ENCODE results near the gene SF3A1.
"Not testable (repeated sequence)": the region's sequence is repeated elsewhere in the genome, so short reads cannot be mapped to it uniquely, and the experiment has no call there.

SF3A1 gene, protein sequence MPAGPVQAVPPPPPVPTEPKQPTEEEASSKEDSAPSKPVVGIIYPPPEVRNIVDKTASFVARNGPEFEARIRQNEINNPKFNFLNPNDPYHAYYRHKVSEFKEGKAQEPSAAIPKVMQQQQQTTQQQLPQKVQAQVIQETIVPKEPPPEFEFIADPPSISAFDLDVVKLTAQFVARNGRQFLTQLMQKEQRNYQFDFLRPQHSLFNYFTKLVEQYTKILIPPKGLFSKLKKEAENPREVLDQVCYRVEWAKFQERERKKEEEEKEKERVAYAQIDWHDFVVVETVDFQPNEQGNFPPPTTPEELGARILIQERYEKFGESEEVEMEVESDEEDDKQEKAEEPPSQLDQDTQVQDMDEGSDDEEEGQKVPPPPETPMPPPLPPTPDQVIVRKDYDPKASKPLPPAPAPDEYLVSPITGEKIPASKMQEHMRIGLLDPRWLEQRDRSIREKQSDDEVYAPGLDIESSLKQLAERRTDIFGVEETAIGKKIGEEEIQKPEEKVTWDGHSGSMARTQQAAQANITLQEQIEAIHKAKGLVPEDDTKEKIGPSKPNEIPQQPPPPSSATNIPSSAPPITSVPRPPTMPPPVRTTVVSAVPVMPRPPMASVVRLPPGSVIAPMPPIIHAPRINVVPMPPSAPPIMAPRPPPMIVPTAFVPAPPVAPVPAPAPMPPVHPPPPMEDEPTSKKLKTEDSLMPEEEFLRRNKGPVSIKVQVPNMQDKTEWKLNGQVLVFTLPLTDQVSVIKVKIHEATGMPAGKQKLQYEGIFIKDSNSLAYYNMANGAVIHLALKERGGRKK

DNA sequence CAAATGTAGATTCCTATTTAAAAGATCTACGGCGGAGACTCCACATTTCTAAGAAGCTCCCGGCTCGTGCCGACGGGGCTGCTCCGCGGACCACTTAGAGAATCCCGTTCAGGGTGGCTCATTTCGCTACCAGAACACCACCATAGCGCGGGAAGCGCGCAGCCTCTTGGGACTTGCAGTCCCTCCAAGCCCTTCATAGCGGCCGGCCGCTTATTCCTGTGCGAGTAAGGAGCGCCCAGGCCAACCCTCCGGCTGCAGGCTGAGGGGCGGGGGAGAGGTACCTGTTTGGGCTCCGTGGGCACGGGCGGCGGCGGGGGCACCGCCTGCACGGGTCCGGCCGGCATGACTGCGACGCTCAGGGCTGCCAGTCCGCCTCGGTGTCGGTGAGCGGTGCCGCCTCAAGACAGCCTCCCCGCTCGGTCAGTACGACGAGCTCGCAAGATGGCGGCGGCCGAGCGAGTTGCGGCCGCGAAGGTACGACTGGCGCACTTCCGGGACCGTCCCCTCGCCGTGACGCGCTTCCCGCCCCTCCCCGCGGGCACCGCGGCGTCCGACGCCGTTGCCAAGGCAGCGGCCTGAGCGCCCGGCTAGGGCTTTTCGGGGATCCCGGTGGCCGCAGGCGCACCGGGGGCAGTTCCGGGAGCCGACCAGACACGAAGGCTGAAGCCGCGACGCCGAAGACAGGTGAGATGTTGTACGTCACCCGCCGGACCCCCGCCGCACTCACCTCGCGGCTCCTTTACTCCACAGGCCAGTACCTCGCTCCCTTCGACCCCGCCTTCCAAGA, at the start of gene SF3A1, which contains the start of gene CCDC157:
TSS of gene SF3A1 (minus strand) at position 446 of the 787 bp plus-strand sequence. CDS start at position 344, 102 bp downstream.
TSS of gene CCDC157 (plus strand) at position 559 of the 787 bp plus-strand sequence. CDS start 8,994 bp downstream, outside the sequence.
- no peak for FAIRE-seq

DNA sequence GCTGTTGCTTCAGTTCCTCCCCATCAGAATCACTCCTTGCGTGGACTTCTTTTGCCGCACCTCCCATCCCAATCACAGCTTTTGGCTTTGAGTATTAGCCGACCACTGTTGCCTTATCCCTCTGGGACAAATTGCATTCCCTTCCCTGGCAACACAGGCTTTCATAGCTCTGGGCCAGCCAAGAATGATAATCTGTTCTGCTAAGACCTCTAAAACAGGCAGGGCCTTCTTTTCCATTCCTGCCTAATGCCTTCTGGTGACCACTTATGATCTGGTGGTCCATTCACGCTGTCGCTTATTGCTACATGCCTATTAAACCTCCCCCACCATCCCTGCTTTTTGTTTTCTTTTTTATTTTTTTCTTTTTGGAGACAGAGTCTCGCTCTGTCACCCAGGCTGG, 49.7 kb upstream of the SF3A1 start:
- no peak for FAIRE-seq

DNA sequence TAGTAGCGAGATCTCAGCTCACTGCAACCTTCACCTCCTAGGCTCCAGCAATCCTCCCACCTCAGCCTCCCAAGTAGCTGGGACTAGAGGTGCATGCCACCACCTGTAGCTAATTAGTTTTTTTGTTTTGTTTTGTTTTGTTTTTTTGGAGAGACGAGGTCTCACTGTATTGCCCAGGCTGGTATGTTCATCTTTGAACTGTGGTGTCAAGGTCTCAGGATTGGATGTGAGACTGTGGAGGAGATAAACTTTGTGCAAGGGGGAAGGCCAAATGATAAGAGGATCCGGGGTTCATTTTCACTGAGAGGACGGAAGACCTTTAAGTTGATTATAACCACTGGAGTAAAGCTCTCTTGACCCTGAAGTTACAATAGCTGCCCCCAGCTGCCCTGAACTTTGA, 49.0 kb upstream of the SF3A1 start:
- FAIRE-seq = no peak

DNA sequence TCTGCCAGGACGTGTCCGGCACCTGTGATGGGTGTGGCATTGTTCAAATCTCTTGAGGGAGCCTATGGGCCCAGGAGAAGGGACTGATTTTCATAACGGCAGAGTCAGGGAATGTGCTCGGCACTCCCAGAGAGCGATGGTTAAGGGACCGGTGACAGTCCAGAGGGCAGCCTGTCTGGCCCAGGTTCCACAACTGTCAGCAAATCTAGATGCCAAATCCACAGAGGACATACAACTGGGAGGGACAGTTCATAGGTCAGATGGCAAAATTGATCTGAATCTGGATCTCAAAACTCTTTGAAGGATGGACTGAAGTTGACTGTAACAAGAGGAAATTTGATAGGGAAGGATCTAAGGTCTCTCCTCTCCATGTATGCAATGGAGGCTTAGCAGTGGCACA, 47.6 kb upstream of the SF3A1 start:
- no peak for FAIRE-seq

DNA sequence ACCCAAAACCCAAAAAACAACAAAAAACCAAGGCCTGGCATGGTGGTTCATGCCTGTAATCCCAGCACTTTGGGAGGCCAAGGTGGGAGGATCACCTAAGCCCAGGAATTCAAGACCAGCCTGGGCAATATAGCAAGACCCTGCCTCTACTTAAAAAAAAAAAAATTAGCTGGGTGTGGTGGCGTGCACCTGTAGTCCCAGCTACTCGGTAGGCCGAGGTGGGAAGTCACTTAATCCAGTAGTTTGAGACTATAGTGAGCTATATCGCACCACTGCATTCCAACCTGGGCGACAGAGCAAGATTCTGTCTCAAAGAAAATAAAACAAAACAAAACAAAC, 46.0 kb upstream of the SF3A1 start:
- not testable (repeated sequence) for FAIRE-seq

DNA sequence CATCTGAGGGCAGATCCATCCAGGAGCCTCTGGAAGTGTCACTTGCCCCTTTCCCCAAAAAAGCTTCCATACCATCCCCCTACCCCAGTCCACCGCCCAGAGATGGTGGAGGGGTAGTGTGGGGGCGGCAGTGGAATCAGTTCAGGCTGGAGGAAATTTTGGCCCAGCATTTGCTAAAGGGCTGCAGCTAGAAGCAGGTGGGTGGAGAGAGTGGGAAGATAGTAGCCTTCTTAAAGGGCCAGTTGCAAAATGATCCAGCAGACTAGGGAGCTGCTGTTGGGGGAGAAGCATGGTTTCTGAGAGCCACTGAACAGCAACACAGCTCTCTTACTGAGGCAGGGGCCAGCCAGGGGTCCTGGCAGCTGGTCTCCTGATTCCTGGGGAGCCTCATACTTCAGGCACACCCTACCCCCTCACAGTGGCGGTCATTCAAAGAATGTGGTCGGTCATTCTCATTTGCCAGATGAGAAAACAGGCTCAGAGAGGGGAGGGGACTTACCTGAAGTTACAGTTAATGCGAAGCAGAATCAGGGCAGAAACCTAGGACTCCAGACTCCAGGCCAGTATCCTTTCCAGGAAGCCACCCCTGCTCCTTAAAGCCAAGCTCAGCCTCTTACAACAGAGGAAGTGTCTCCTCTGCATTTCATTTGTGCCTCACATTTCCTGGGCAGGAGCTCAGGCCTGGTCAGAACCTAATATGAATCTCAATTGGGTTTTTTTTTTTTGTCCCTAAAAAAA, 45.5 kb upstream of the SF3A1 start:
- no peak for FAIRE-seq

DNA sequence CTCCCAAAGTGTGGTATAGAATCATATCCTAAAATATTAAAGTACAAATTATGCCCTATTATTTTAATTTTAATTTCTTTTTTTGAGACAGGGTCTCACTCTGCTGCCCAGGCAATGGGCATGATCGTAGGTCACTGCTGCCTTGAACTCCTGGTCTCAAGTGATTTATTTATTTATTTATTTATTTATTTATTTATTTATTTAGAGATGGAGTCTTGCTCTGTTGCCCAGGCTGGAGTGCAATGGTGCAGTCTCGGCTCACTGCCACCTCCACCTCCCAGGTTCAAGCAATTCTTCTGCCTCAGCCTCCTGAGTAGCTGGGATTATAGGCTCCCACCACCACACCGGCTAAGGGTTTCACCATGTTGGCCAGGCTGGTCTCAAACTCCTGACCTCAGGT, 44.3 kb upstream of the SF3A1 start:
- FAIRE-seq = not testable (repeated sequence)

DNA sequence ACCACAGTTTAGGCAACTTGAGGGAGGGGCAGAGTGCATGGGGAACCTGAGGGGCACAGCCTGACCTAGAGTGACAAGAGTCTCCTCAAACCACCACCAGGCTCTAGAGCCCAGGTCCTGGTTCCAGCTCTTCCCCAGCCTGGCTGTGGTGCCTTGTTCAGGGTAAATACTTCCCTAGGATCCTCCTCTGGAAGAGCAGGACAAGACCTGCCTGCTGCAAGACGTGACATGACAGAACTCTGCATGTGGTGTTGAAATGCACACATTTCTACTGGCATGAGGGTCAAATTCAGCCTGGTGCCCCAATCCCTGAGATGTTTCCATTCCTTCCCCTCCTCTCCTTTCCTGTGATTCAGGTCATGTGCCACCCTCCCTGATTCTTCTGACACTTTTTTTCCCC, 43.5 kb upstream of the SF3A1 start:
- FAIRE-seq = no peak

DNA sequence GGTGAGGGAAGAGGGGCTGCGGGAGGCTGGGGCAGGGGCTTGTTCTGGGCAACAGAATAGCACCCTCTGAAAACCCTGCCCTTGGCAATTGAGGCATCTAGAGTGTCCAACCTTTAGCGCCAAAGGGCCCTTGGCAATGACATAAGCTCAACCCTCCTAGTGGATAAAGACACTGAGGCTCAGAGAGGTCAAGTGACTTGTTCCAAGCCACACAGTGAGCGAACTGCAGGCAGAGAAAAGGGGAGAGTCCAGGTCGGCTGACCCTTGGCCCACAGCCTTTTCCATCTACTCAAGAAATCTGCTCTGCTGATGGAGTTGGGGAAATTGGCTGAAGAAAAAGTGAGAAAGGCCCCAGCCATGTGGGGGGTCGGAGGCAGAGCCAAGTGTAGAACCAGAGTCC, 43.0 kb upstream of the SF3A1 start:
- FAIRE-seq = no peak

DNA sequence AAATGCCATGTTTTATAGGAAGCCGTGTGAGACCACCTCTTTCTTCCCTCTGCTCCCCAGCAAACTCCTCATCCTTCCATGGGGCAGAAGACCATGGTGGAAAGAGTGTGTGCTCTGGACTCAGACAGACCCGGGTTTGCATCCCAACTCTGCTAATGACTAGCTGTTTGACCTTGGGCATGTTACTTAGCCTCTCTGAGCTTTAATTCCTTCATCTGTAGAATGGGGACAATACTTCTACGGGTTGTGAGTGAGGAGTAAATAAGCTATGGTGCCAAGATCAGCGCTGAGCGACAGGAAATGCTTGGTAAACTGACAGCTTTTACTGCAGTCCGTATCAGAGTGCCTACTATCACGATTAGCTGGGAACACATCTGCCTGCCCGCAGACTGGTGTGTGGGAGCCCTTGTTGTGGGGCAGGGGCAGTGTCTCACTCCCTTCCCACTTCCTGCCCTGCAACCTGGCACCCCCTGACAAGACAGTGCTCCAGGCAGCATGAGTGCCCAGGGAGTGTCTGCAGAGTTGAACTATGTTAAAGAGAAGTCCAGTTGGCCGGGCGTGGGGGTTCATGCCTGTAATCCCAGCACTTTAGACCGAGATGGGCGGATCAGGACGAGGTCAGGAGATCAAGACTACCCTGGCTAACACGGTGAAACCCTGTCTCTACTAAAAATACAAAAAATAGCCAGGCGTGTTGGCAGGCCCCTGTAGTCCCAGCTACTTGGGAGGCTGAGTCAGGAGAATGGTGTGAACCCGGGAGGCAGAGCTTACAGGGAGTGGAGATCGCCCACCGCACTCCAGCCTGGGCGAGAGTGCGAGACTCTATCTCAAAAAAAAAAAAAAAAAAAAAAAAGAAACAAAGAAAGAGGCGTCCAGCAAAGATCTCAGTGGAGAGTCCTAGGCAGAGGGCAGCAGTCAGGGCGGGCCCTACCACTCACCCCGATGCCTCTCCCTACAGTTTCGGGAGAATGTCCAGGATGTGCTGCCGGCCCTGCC, 42.3 kb upstream of the SF3A1 start:
- FAIRE-seq = no peak

DNA sequence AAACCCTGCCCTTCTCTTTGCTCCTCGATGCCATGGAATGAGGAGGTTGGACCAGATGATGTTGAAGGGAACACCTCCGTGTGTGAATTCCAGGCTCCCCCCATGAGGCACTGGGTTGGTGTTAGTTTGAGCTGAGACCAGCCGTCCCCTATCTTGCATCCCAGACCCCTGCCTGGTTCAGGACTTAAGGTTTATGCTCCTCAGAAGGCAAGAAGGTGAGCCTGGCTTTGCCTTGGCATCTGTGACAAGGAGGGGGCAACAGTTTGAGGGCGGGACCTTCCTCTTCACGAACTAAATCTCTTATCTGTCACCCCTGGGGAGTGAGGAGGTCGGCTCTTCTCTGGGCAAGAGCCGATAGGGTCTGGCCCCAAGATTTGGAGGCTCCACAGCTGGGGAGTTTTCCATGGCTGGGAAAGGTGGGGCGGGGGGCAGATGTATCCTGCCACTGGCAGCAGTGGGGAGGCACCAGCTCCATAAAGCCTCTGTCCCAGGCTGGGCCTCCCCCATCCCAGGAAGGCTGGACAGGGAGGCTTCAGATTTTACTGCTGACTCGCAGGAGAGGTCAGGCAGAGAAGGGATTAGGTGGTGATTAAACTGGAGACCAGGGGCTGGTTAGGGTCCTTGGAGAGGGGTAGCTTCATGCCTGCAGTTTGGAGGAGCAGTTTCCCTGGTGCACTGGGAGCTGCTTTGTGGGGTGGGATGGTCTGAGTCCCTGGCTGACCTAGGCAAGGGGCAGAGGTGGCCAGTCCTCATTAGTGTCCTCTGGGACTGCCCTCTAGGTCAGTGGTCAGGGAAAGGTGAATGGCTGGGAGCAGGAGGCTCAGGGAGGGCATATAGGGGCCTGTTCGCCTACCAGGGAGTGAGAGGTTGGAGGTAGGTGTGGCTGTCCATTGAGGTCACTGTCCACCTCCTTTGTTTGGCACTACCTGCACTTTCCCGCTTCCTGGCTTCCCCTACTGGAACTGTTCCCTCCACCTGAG, 41.3 kb upstream of the SF3A1 start:
- FAIRE-seq = no peak

DNA sequence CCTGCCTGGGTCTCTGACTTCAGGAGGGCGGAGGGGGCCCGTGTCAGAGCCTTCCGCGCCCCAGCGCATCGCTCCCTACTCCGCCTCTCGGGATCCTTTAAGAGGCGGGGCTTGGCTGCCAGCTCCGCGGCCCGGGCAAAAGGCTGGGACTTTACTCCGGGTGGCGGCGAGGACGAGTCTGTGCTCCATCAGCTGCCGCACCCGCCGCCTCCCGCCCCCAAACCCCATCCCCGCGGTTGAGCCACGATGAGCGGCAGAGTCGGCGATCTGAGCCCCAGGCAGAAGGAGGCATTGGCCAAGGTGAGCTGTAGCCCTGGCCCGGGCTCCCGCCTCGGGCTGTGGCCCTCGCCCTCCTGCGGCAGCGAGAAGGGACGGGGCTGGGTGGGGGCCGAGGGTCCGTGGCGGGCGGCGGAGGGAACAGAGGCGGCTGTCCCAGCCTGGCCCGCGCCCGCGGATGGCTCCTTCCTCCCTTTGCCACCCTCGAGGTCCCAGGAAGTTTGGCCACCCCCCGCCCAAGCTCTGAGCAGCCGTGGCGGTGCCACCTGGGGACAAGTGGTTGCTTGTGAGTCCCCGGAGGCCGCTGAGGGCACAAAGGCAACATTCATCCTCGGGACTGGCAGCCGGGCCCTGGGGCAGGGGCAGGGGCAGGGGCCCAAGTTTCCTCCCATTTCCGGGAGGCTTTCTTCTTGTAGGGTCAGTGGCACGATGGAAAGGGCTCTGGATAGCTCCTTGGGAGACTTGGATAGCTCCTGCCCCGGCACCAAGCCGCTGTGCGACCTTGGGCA, 40.4 kb upstream of the SF3A1 start, which contains the start of gene SEC14L2:
TSS of gene SEC14L2 (plus strand) at position 148 of the 785 bp plus-strand sequence. CDS start at position 247, 99 bp downstream.
- FAIRE-seq = no peak

DNA sequence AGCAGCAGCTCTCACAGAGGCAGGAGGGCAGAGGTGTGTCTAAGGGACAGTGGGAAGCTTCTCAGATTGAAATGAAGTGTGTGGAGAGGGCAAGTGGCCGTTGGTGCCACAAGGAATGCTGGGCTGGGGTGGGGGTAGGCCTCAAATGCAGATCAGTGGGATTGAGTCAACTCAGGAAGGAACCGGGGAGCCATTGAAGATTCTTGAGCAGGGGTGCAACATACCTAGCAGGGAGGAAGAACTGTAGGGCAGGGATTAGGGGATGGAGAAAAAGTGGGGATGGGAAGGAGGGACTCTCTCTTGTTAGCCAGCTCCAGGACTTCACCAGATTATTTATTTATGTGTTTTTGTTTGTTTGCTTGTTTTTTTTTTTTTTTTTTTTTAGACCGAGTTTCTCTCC, 37.2 kb upstream of the SF3A1 start:
- no peak for FAIRE-seq

DNA sequence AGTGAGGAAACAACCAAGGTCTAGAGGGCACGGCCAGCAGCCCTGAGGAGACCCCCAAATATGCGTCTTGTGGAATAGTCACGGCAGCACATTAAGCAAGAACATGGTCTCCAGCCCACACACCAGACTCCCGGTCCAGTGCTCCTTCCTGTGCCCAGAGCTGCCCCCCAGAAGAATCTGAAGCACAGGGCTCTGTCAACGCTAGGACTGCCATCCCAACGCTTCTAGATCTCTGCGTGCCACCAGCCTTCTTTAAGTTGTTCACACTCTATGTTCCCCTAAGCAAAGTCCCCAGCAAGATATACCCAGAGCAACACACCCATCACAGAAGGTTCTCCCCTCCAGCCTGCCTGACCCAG, 36.6 kb upstream of the SF3A1 start:
- FAIRE-seq = no peak

DNA sequence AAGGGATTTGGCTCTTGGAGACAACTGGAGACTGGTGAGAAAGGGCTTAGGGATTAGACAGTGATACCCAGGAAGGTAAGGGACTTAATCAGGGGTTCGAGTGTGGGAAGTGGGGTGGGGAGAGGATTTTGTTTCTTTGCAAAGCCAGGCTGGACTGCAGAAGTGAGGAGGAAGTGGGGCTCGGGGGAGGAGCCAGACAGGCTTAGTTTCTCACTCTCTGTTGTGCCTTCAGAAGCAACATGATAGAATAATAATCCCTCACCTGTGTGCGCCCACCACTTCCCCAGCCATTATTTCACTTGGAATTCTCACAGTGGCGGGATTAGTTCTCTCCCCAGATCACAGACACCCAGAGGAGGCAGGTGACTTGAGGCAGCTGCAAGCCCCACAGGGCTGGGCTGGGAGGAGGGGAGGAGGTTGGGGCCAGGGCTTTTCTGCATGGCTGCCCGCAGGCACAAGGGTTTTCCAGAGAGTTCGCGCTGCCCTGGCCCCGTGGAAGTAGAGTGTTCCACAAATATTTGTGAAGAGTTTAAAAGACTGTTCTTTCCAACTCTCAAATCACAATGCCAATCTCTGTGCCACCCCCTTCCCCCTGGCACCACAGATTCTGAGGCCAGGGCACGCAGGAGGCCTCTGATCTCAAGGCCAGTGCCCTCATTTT, 36.1 kb upstream of the SF3A1 start:
- FAIRE-seq = no peak

DNA sequence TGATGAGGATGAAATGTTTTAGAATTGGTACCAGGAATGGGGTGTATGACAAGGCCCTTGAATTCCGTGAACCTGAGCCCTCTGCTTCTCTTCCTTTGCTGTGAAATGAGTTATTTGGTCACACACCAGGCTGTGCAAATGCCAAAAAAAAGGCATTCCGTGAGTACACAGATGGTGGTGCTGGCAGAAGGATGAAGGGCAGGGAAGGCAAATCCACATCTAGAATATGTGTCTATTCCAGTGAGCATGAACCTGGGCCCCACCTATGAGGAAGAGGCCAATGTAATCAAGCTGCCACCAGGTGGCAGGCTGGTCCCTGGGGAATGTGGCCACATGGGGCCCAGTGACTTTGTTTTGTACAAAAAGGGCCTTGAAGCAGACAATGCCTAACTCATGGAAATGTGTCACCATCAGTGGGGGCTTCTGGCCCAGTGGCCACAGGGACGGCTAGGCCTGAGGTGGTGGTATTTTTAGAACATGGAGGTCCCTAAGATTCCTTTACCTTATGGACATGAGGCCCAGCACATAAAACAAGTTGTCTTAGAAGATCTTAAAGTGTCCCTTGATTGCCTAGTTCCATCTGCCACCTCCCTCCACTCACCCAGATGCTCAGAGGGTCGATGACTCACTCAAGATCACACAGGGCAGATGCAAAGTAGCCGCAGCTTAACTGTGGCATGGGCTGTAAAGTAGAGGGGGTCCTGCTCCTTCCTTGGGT, 34.4 kb upstream of the SF3A1 start:
- FAIRE-seq = no peak

DNA sequence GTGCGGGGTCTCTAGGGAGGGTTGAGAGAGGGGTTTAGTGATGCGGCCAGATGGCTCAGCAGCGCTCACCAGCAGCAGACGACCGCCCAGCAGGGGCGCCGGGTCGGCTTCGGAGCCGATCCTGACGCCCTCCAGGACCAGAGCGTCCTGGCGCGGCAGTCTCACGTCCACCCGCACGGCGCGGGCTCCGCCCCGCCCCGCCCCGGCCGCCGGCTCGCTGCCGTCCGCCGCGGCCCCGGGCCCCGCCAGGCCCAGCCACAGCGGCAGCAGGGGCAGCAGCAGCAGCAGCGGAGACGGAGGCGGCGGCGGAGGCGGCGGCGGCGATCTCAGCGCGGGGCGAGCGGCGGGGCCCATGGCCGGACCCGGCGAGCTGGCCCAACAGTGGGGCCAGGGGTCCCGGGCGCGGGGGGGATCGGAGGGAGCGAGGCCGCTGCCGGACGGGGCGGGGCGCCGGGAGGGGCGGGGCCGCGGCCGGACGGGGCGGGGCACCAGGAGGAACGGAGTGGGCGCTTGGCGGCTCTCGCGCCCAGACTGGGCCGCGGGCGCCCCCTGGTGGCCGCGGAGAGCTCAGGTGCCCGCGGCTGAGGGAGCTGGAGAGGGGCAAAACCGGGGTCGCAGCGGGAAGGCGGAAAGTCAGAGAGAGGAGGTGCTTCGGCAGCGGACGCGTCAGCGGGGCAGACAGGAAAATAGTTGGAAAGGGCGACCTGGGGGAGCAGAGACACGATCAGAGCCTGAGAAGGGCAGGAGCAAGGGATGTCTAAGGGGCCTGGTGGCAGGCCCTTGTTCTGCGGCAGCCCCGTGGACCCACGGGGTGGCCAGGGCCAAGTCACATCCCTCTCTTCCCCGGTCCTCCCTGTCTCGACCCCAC, 30.5 kb upstream of the SF3A1 start, which contains the start of gene RNF215:
TSS of gene RNF215 (minus strand) at position 452 of the 868 bp plus-strand sequence. CDS start at position 354, 98 bp downstream.
- no peak for FAIRE-seq

All from colon (tissue), 2 donors.